Measurements from ENCODE around the gene MAPKAPK3.
"Not testable (repeated sequence)": the region's sequence is repeated elsewhere in the genome, so short reads cannot be mapped to it uniquely, and the experiment has no call there.

The MAPKAPK3 gene

DNA sequence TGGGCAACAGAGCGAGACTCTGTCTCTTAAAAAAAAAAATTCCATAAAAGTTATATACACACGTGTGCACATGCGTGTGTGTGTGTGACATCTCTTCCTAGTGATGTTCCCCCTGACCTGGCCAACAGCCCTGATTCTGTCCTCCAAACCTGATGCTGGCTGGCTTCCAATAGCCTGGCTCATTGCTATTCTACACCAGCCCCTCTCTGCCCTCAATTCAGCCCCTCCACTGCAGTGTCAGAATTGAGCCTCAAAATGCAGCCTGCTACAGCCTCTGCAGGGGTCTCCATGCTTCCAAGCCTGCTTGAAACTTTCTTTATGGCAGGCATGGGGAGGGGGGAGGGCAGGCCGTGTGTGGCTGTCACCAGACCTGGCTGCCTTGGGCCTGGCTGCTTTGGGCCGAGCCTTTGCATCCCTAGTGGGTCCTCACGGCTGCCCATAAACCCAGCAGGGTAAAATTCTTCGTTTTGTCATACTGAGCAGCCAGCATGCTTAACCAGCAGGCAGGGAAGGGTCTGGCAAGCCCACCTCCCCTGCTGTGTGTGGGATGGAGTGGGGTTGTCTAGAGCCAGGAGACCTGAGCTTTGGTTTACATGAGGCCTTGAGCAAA lies 35.1 kb downstream of the MAPKAPK3 start:
- DNase-seq (ENCODE audit: insufficient read length, low spot score), result no peak
- no peak for FAIRE-seq

DNA sequence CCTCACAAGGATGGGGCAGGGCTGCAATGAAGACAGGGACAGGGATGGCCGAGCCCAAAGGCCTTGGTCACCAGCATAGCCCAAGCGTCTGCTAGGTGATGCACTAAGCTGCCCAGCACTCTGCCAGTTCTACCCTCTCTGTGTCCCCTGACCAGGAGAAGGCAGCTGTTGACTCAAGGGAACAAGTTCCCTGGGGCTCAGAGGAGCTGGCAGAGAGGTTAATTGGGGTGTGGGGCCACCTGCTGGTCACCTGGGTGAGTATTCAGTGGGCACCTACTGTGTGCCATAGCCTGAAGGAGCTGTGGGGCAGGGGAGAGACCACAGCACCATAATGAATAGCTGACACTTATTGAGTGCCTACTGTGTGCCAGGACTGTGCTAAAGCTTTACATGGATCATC lies 35.8 kb downstream of the MAPKAPK3 start:
- DNase-seq (ENCODE audit: insufficient read length, low spot score) (peak; percentile 46), FAIRE-seq (no peak)

DNA sequence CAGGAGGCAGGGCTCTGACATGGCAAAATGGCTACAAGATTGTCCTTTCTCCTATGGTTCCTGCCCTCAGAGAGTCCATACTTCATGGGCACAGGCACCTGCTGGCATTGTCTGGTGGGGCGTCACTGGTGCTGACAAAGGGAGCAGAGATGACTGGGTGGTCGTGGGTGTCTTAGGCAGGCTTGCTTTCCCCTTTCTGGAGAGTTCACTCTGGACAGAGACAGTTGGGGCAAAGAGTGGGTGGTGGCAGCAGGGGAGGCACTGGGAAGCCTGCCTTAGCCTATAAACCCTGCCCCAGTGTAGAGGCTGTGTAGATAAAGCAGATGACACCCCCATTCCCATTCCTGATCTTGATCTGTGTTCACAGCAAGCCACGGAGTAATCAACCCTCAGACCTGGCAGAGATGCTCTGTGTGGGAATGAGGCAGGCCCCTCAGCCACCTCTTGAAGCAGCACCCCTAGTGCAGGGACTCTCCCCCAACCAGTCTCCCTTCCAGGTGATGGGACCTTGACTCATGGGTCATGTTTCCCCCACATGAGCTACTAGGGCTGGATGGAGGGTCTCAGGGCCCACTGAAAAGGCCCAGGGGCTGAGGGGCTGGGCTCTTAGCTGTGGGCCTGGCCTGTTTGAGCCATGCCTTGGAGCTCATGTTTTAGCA lies 37.1 kb downstream of the MAPKAPK3 start:
- FAIRE-seq (no peak), DNase-seq (ENCODE audit: insufficient read length, low spot score) (no peak)

DNA sequence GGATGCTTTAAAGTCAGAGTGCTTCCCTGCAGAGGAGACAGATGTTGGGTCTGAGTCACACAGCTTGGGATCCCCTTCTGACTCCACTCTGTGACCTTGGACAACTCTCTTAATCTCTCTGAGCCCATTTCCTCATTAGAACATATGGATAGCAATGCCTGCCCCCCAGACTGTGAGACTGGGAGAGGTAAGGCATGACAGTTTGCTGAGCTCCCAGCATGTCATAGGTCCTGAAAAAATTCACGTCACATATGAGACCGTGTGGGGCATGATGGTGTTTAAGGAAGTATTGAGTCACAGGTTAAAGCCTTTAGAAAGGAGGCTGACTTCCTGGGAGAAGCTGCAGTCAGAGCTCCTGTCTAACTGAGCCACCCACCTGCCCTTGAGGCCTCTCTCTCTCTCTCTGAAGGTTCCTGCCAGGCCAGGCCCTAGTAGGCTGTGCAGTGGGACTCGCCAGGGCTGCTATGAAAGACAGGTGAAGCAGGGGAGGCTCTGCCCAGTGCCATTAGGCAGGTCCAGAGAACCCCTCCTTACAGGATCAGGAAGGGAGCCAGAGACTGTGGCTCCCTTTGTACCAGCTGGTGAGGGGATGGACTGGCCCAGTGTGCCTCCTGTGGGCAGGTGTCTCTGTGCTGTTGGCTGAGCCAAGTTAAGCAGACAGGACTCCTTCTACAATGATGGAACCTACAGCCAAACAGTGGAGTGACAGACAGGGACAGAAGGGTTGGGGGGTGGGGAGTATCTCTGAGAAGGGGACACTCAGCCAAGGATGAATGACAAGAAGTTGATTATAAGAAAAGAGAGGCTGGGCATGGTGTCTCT lies 38.3 kb downstream of the MAPKAPK3 start:
- FAIRE-seq (no peak), DNase-seq (ENCODE audit: insufficient read length, low spot score) (no peak)

DNA sequence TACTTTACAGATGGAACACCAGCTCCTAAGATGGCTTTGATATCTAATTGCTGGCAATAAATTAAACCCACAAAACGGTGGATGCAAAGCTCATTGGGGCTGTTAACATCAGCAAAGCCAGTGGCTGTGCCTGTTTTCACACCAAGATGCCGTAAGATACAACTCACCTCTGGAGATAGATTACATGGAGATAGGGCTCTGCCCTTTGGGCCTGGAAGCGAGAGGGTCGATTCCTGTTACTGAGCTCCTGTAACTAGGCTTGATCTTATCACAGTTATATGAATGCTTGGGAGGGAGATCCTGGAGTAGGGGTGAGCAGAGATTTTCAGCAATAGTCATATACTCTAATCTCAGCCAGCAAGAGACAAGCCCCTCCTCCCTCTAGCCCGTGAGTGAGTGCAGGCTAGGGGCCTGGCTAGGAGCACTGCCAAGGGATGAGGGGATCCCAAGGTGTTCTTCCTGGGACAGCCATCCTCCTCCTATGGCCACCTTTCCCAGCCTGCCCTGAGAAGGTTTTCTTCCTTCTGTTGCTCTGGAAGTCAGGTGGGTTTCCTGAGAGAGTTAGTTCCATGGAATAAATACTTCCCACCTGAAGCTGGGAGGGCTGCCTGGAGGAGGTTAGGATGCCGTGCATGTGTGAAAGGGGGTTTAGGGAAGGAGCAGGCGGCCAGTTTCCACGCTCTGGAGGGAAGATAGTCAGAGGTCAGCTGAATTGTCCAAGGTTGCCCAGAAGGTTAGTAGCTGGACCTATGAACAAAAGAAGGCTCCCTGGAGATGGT lies 39.7 kb downstream of the MAPKAPK3 start:
- FAIRE-seq (no peak), DNase-seq (ENCODE audit: insufficient read length, low spot score) (no peak)

DNA sequence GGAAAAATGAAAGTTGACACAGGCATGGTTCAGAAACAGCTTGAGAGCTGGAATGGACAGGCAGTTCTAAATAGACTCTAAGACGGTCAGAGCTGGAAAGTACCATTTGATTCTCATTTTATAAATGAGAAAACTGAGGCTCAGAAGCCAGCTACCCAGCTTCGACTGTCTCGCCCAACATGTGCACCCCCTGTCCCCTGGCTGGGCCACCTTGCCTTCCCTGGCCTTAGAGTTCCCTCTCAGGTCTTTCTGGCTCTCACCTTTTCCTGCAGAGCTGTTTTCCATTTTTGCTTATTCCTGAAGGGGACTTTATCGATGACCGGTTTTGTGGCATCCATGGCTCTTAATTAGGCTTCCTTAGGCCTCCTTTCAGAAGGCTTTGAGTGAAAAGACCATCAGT lies 40.5 kb downstream of the MAPKAPK3 start:
- no peak for FAIRE-seq

DNA sequence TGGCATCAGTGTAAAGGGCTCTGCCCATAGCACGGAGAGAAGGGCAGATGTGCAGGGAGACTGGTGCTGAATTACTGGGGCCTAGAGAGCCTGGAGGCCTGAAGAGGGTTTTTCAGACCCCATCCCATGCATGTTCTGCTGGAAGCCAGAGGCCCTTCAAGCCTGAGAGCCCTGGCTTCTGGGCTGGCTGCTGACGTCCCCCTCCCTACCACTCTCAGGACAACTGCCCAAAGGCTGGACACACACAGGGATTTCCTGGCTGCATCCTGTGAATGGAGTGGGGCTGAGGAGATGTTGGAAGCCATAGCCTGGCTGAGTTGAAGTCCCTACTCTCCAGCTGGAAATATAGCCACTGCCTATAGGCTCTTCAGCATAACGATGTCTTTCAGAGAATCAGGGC lies 40.9 kb downstream of the MAPKAPK3 start:
- FAIRE-seq, result no peak
- DNase-seq (ENCODE audit: insufficient read length, low spot score), result no peak

More for the DNA sequence above, 40.5 kb downstream of the MAPKAPK3 start:
- DNase-seq (ENCODE audit: insufficient read length, low spot score), result no peak

DNA sequence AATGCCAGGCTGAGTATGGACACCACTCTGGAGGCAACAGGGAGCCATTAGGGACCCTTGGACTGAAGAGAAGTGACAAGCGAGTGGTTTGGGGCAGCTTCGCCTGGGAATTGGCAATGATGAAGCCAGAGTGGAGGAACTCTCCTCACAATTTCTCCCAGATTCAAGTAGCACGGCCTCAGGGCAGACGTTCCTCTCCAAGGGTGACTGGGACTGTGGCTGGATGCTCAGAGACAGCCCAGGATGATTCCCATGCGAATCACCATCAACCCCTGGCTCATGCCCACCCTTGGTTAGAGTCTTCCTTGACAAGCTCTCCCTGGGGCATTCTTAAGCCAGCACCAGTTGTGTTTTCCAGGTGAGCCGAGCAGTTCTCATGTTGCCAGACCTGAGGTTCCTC lies 41.5 kb downstream of the MAPKAPK3 start:
- no peak for FAIRE-seq
- no peak for DNase-seq (ENCODE audit: insufficient read length, low spot score)

DNA sequence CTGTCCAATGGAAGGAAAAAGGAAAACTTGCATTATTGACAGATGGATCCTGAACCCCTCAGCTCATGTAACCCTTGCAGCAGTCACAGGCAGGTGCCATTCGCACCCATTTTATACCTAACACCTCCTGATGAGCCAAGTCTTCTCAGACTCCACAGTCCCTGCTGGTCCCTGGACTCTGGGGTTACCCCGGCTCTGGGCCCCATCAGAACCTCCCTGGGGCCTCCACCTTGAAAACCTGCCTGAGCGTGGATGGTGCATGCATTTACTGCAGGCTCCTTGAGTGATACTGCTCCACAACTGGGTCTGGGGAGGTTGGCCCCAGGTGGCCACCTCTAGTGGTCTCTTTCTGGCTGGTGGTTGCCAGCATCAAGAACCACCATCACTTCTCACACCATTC lies 41.9 kb downstream of the MAPKAPK3 start:
- DNase-seq (ENCODE audit: insufficient read length, low spot score) (no peak), FAIRE-seq (no peak)

DNA sequence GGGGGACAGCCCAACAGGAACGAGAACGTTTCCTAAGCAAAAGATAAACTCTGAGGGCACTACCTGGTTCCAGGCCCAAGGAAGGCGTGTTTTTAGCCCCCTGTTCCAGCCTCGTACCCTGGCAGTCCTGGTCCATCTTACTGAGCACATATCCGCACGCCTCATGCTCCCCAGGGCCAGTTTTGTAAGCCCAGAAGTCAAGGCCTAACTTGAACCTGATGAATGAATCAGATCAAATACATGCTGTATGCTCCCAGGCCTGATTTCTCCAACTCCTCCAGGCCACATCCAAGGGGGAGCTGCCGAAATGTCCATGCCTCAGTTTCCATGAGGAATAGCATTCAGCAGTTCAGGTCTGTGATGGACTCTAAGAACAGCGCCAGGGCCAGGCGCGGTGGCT lies 43.4 kb downstream of the MAPKAPK3 start:
- FAIRE-seq (no peak), DNase-seq (ENCODE audit: insufficient read length, low spot score) (no peak)

DNA sequence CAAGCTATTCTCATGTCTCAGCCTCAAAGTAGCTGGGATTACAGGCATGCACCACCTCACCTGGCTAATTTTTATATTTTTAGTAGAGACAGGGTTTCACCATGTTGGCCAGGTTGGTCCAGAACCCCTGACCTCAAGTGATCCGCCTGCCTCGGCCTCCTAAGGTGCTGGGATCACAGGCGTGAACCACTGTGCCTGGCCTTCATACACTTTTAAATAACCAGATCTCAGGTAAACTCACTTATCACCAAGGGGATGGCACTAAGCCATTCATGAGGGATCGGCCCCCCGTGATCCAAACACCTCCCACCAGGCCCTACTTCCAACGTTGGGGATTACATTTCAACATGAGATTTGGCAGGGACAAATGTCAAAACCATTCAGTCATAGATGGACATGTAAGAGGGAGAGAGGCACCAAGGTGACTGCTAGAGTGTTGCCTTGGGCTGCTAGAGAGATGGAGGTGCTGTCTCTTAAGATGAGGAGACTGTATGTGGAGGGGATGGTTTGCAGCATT lies 44.4 kb downstream of the MAPKAPK3 start:
- DNase-seq (ENCODE audit: insufficient read length, low spot score) (no peak), FAIRE-seq (no peak)

DNA sequence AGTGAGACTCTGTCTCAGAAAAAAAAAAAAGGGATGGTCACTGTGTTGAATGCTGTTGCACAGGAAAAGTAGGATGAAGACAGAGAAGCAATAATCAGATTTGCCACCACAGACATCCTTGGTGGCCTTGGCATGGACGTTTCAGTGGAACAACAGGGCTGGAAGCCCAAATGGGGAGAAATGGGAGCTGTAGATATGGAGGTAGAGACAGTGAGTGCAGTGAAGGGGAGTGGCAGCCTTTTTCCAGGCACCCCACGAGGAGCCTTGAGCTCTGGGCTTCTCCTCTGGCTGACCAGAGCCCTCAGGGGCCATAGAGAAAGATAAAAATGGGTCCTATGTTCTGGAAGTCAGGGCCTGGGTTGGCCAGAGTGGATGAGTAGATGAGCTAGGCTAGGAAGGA lies 45.5 kb downstream of the MAPKAPK3 start:
- no peak for FAIRE-seq
- DNase-seq (ENCODE audit: insufficient read length, low spot score), result no peak

DNA sequence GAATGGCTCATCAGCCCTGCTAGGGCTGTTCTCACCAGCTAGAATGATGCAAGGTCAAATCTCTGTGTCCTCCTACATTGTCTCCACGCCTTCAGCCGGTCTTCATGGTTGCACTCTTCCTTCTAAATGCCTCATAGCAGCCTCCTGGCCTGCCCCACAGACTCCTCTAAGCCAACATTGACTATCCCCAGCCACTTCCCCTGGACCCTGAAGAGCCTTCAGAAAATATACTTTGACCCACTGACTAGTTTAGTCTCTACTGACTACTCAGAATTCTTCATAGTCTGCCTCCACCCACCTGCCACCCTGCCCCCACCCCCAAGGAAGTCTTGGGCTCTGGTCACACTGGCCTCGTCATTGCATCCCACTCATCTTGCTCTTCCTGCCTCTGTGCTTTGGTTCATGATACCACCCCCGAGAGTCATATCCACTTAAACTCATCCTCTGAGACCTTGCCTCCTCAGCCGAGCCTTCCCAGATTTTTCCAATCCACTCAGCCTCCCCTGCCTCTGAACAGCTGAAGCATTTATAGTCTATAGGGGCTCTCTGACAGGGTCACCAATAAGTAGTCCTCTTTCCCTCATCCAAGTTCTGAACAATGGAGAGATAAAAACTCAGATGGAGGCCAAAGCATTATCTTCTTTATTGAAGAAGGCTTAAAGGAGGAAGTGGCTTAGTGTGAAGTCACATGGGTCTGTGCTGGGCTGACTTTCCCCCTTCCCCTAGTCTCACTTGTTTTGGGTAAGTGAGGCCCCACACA lies 48.3 kb downstream of the MAPKAPK3 start:
- DNase-seq (ENCODE audit: insufficient read length, low spot score), result no peak

DNA sequence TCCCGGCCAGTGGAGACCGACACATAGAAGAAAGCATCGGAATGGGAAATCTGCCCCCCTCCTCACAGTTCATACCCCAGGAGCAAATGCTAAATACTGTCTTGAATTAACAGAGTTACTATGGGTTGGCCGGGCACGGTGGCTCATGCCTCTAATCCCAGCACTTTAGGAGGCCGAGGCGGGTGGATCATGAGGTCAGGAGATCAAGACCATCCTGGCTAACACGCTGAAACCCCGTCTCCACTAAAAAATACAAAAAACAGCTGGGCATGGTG lies 48.8 kb downstream of the MAPKAPK3 start:
- DNase-seq (ENCODE audit: insufficient read length, low spot score); FAIRE-seq: not testable (repeated sequence)

More for the DNA sequence above, 48.3 kb downstream of the MAPKAPK3 start:
- FAIRE-seq, result no peak

DNA sequence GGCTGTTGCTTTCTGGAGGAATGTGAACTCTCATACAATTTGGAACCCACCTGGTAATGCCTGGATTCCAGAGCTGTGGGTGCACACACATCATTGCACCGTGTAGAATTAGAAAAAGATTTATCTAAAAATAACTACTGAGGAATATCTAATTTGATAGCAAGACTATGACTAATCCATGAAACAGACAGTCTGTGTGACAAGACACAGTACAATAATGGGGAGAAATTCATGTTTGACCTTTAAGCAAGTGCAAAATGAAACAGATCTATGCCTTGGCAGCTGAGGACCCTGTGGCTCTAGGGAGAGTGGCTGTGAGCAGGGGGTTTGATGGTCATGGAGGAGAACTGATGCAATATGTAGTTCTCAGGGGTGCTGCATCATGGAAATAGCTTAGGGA lies 49.9 kb downstream of the MAPKAPK3 start:
- DNase-seq (ENCODE audit: insufficient read length, low spot score) (no peak), FAIRE-seq (no peak)

DNA sequence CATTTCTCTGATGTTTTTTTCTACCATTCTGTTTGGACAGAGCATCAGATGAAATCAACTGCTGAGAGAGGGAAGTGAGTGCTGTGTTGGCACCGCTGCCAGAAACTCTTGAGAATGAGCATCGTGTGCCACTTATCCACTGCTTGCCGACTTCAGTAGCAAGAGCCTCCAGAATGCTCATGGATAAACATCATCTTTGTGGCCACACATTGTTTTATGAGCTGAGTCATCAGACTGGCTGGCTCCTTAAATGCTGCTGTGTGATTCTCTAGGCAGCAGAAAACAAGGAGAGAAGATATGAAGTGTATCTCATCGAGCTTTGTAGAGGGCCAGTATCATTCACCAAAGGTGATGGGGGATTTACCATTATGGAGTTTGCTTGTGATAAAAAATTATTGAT lies 54.4 kb downstream of the MAPKAPK3 start:
- FAIRE-seq (no peak), DNase-seq (ENCODE audit: insufficient read length, low spot score) (no peak)

DNA sequence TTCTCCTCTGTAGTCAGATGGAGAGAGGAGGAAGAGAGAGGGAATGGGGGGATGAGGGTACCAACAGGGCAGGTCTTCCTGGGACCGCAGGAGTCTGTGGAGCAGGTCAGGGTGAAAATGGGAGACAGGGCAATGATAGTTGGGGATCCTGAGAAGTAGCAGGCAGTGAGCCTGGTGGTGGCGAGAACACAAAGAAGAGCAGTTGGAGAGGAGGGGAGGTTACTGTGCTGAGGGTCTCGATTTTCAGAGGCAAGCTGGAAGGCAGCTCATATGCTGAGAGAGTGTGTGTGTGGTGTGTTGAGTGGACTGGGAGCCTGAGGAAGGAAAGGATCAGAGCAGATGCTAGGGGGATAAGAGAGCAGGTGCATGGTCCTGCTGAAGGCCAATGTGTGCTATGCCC lies 55.7 kb downstream of the MAPKAPK3 start:
- DNase-seq (ENCODE audit: insufficient read length, low spot score), result no peak

DNA sequence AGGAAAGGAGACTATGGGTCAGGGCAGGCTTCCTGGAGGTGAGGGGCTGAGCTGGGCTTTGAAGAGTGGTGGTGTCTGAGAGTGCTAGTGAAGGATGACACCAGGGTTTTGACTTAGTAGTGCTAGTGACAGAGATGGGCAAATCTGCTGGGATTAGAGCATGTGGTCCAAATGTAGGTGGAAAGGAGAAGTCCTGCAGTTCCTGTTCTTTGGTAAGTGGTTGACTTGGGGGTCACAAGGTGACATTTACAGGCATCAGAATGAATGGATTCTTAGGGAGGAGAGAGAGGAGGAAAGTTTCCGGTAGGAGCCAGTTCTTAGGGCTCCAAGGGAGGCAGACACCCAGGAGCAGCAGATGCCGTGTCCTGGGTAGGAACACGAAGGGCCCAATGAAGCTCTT lies 57.0 kb downstream of the MAPKAPK3 start:
- DNase-seq (ENCODE audit: insufficient read length, low spot score), result no peak
- FAIRE-seq, result no peak

More for the DNA sequence above, 55.7 kb downstream of the MAPKAPK3 start:
- FAIRE-seq, result no peak

DNA sequence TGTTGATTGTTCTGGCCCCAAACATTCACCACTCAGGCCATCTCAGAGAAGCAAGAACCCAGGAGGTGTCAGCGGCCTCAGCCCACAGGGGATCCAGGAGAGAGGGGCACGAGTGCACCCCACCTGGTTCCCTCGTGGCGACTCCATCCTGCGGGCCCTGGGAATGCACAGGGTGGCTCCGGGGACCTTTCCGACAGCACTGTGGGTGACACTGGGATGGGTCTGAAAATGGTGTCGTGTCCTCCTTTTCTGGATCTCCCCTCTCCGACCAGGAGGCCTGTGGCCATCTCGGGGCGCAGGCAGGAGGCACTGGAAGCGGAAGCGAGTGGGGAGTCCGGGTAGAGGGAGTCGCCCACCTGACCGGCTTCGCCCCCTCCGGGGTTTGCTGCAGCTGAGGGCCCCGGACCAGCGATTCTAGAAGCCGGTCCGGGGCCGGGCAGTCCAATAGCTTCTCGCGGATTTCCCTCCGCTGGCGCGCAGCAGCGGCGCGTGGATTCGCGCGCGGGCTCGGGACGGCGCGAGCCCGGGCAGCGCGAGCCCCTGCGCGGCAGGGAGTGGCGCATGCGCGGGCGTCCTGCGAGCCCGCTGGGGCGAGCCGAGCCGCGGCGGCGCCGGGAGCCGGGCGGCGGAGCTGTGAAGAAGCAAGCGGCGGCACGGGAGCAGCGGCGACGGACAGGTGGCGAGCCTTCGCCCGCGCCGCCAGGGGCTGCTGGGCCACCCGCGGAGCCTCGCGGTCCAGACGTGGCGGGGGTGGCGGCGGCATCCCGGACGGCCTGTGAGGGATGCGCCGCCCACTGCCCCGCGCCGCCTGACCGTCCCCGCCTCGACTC lies 57.6 kb downstream of the MAPKAPK3 start, which contains the start of gene DOCK3:
Gene DOCK3, plus strand, starts transcription at position 579 of the 830 bp plus-strand sequence. CDS start 337 bp downstream, outside the sequence.
- DNase-seq (ENCODE audit: insufficient read length, low spot score) (peak; percentile 67), FAIRE-seq (no peak)
